ENCODE data around the gene TMEM185B.

The TMEM185B gene

DNA sequence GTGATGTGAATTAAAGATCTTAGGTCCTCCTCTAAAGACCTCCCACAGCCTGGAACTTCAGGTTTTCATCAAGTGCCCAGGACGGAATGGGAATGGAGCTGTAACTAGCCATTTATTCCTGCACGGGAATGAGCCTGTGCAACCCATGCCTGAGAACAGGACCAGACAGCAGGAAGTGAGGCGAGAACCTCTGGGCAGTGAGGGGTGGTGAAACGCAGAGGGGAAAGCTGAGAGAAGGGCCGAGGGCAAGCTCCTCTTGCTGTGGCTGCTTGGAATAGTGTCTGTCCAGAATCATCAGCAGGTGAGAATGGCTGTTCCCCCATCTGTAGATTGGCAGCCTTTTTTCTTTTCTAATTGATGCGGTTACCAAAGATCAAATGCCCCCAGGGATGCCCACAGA is 24.7 kb upstream of the TMEM185B start:
- FAIRE-seq (no peak), DNase-seq (ENCODE audit: insufficient read length) (no peak)
- TF ChIP-seq TAF1 (IDR thresholded peaks at IDR 0.05; ENCODE audit: borderline replicate concordance, low read depth, low read length) = no peak
- no peak for TF ChIP-seq POLR2AphosphoS5 (IDR thresholded peaks at IDR 0.05; ENCODE audit: low read depth, low read length)
- TF ChIP-seq POLR2A (IDR thresholded peaks at IDR 0.05; ENCODE audit: low read depth, low read length) = no peak

DNA sequence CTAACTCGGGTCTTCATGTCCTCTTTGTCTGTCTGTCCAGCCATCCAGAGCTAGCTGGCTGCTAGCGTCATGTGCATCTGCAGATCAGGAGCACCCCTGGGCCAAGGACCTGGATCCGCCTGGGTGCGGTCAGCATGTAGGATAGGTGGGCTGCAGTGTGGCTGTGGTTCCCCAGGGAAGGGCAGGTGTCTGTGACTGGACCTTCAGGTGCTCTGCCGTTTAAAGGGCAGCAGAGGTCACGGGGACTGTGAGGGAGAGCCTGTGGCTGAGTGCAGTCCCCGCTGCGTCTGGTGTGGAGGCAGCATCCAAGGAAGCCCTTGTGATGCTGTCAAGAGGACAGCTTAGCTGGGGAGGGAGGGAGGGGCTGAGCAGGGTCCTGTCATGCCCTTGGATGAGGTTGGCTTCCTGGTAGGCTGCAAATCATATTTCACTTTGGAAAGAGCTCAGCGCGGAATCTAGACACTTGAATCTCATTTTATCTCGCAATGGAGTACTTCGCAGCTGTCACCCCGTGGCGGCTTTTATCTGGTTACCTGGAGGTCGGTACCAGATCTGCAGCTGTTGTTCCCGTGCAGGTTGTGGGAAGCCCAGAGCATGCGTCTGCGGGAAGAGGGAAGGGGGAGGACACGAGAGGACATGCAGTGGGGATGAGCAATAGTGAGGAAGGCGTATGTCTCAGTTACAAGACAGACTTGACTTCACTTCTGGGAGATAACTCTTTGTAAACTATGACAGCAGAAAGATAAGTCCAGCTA is 23.5 kb upstream of the TMEM185B start:
- FAIRE-seq (no peak), DNase-seq (ENCODE audit: insufficient read length) (no peak)
- no peak for TF ChIP-seq POLR2A (IDR thresholded peaks at IDR 0.05; ENCODE audit: low read depth, low read length)
- no peak for TF ChIP-seq TAF1 (IDR thresholded peaks at IDR 0.05; ENCODE audit: borderline replicate concordance, low read depth, low read length)
- no peak for TF ChIP-seq POLR2AphosphoS5 (IDR thresholded peaks at IDR 0.05; ENCODE audit: low read depth, low read length)

DNA sequence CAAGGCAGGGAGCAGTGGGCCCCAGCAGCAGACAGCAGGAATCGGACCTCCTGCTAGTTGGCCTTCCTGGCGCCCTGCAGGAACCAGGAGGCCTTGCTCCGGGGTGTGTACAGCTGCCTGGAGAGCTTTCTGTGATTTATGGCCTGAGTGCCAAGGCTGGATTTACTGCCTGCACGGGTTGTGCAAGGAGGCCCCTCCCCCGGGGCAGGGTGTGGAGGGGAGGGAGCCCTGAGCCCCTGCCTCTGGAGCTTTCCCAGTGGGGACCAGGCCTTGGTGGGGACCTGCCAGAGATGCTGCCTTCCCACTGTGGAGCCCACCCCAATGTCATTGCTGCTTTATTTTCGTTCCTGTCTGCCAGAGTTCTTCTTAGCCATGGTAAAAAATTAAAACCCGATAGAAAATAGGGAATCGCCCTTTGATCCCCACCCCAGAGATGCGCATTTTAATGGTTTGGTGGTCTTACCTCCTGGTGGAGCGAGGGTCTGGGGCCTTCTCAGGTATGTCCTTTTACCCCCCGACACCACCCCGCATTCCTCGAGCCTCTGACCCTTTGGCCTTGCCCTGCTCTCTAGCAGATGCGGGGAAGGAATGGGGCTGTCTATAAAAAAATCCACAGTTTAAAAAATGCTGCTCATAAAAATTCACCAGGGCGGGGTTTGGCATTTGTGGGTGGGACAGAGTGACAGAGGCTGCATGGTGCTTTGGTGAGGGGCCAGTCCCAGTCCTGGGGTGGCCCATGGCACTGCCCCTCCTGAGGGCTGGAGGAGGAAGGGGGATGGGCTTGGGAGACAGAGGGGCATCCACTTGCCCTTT is 22.5 kb upstream of the TMEM185B start:
- FAIRE-seq = no peak
- DNase-seq (ENCODE audit: insufficient read length) = no peak
- TF ChIP-seq POLR2AphosphoS5 (IDR thresholded peaks at IDR 0.05; ENCODE audit: low read depth, low read length) (no peak), POLR2A (IDR thresholded peaks at IDR 0.05; ENCODE audit: low read depth, low read length) (no peak), TAF1 (IDR thresholded peaks at IDR 0.05; ENCODE audit: borderline replicate concordance, low read depth, low read length) (no peak)

DNA sequence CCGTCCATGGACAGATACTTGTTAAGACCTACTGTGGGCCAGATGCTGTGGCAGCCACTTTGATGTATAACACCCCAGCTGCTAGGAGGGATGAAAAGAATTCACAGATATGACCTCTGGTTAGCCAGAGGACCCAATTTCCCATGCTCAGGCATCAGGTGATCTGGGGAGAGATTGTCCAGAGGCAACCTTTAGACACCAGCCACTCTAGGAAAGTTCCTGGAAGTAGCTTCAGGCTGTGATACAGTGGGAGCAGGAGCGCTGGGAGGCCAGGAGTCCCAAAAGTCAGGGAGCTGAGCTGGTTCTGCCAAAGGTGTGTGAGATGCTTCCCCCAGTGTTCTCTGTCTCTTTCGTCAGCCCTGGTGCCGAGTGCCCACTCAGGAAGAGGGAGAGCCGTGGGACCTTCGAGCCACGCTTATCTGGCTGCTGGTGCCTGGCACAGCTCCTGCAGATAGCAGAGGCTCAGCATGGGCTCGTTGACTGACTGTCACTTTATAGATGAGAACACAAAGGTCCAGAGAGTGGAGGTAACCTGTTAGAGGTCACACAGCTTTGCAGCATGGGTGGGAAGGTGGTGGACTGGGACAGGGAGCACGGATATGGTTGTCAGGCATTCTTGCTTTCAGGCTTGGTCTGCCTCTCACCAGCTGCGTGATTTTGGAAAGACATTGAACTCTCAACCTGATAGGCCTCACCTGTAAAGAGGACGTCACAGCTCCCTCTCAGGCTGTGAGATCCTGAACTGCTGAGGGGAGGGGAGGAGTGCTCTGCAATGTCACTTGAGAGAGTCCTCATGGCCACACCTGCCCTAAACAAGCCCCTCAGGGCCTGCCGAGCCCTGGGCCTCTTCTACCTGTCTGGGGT is 21.7 kb upstream of the TMEM185B start:
- TF ChIP-seq POLR2AphosphoS5 (IDR thresholded peaks at IDR 0.05; ENCODE audit: low read depth, low read length) (no peak), POLR2A (IDR thresholded peaks at IDR 0.05; ENCODE audit: low read depth, low read length) (no peak), TAF1 (IDR thresholded peaks at IDR 0.05; ENCODE audit: borderline replicate concordance, low read depth, low read length) (no peak)
- FAIRE-seq (no peak), DNase-seq (ENCODE audit: insufficient read length) (no peak)

DNA sequence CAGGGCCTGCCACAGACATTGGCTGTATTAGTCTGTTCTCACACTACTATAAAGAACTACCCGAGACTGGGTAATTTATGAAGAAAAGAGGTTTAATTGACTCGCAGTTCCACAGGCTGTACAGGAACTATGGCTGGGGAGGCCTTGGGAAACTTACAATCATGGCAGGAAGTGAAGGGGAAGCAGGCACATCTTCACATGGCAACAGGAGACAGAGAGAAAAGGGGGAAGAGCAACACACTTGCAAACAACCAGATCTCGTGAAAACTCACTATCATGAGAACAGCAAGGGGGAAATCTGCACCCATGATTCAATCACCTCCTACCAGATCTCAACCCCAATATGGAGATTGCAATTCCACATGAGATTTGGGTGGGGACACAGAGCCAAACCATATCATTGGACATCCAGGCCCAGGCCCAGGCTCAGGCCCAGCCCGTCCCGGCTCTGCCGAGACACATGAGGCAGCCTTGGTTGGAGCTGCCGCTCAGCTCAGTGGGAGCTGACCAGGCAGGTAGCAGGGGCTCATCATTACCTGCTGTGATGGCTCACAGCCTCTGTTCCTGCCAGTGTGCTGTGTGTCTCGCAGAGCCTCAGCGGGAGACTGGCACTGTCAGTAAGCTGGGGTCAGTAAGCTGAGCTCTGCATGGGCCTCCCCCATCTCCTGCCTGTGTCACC is 20.8 kb upstream of the TMEM185B start:
- TF ChIP-seq TAF1 (IDR thresholded peaks at IDR 0.05; ENCODE audit: borderline replicate concordance, low read depth, low read length) (no peak), POLR2AphosphoS5 (IDR thresholded peaks at IDR 0.05; ENCODE audit: low read depth, low read length) (no peak), POLR2A (IDR thresholded peaks at IDR 0.05; ENCODE audit: low read depth, low read length) (no peak)
- no peak for FAIRE-seq
- no peak for DNase-seq (ENCODE audit: insufficient read length)

DNA sequence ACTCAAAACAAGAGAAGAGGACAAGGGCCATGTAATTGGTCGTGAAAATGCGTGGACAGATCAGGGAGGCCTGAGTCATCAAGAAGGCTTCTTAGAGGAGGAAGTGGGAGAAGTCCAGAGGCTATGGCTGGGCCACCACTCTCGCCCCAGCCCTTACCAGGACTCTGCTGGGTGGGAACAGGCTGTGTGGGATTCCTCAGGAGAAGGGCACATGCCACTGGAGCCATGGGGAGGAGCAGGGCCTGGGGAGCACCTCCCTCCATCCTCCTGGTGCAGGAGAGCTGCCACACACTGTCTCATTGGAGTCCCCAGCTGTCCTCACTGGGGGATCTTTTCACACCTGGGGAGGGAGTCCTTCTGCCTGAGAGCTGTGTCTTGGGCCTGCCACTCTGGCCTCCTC is 20.0 kb upstream of the TMEM185B start:
- no peak for TF ChIP-seq POLR2A (IDR thresholded peaks at IDR 0.05; ENCODE audit: low read depth, low read length)
- no peak for TF ChIP-seq POLR2AphosphoS5 (IDR thresholded peaks at IDR 0.05; ENCODE audit: low read depth, low read length)
- TF ChIP-seq TAF1 (IDR thresholded peaks at IDR 0.05; ENCODE audit: borderline replicate concordance, low read depth, low read length) = no peak
- no peak for FAIRE-seq
- DNase-seq (ENCODE audit: insufficient read length) = no peak

DNA sequence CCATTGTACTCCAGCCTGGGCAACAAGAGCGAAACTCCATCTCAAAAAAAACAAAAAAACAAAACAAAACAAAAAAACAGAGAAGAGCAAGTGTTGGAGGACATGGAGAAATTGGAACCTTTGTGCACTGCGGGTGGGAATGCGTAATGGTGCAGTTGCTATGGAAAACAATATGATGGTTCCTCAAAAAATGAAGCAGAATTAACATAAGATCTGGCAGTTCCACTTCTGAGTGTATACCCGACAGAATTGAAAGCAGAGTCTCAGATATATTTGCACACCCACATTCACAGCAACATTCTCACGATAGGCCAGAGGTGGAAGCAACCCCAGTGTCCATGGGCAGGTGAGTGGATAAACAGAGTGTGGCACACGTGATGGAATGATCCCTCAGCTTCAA is 18.5 kb upstream of the TMEM185B start:
- FAIRE-seq (no peak), DNase-seq (ENCODE audit: insufficient read length) (no peak)
- TF ChIP-seq POLR2AphosphoS5 (IDR thresholded peaks at IDR 0.05; ENCODE audit: low read depth, low read length) (no peak), POLR2A (IDR thresholded peaks at IDR 0.05; ENCODE audit: low read depth, low read length) (no peak), TAF1 (IDR thresholded peaks at IDR 0.05; ENCODE audit: borderline replicate concordance, low read depth, low read length) (no peak)

DNA sequence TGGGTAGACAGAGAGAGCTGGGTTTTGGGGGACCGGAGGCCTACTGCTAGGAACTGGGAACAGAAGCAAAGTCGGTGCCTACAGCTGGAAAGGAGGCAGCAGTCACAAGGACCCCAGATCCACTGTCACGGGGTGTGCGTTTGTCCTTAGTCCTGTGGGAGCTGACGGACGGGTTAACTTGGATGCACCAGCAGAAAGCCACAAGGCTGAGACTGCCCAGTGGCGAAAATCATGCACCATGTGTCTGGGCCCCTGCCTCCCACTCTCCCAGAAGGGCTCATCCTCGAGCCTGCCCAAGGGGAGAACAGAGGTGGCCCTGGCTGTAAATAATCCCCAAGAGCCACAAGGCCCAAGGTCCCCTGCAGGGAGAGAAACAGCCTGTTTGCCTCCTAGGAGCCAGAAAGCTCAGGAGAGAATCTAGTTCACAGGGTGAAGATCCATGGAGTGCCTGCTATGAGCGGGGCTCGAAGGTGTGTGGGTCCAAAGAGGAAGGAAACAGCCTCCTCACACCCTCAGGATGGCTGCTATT is 17.8 kb upstream of the TMEM185B start:
- FAIRE-seq (no peak), DNase-seq (ENCODE audit: insufficient read length) (no peak)
- TF ChIP-seq POLR2A (IDR thresholded peaks at IDR 0.05; ENCODE audit: low read depth, low read length) = no peak
- no peak for TF ChIP-seq TAF1 (IDR thresholded peaks at IDR 0.05; ENCODE audit: borderline replicate concordance, low read depth, low read length)
- TF ChIP-seq POLR2AphosphoS5 (IDR thresholded peaks at IDR 0.05; ENCODE audit: low read depth, low read length) = no peak

DNA sequence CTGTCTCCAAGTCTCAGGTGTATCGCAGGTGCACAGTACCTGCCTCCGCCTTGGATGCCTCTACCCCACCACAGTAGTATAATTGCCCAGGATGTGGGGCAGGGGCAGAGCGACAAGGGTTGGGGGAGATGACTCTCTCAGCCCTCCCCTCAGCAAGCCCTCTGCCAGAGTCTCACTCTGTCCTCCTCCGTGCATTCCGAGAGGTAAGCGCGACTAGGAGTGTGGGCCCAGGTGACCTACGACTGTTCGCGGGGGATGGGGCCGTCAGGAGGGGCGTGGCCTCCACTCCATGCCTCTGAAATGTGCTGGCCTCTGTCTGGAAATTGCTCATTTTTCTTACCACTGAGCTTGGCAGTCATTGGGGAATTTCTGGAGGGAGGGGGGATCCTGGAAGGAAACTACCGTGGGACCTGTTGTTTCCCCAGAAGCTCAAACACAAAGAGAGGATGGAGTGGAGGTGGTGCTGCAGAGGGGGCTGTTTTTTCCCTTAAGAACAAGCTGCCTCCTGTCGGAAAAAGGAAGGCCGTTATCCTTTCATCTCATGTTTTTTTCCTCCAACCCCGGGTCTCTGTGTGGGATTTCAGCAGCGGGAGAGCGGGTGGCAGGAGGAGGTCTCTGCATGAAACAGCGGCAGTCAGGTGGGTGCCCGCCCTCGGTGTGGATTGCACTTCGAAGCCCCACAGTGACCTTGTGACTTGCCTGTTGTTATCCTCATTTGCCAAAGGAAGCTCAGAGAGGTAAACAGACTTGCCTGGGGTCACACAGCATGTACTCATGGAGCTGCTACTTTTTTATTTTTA is 16.5 kb upstream of the TMEM185B start:
- FAIRE-seq = no peak
- TF ChIP-seq TAF1 (IDR thresholded peaks at IDR 0.05; ENCODE audit: borderline replicate concordance, low read depth, low read length) (no peak), POLR2AphosphoS5 (IDR thresholded peaks at IDR 0.05; ENCODE audit: low read depth, low read length) (no peak), POLR2A (IDR thresholded peaks at IDR 0.05; ENCODE audit: low read depth, low read length) (no peak)
- DNase-seq (ENCODE audit: insufficient read length) = no peak
